Ascending aorta (tissue), 2 donors: ENCODE results near the gene DUXA. TPM values are rescaled to one million over a fixed set of nuclear protein-coding genes. Genes with fewer than 3 reads are reported as not detected.
A peak's percentile ranks its signal among the peaks of the same experiment; 100 is the strongest.
"Not testable (repeated sequence)": the region's sequence is repeated elsewhere in the genome, so short reads cannot be mapped to it uniquely, and the experiment has no call there.

ENCODE experiments used
- DNase-seq, 2 donors: peaks; one replicate each; pipeline ENCODE4 v3.0.0-alpha.2; 2019; ENCODE audit warnings: low spot score in 2 of 2
- H3K27ac ChIP-seq, 2 donors: fragments of 200-600 bp; sonication (generic); one replicate each; pipeline ENCODE4 v1.5.1; 2016 to 2017; ENCODE audit warnings: mild to moderate bottlenecking in 1 of 2
- H3K27me3 ChIP-seq: fragments of 200-600 bp; sonication (generic); one replicate; pipeline ENCODE4 v1.5.1; 2017
- H3K36me3 ChIP-seq, 2 donors: fragments of 200-600 bp; sonication (generic); one replicate each; pipeline ENCODE4 v1.5.1; 2016
- H3K4me1 ChIP-seq, 2 donors: fragments of 200-600 bp; sonication (generic); one replicate each; pipeline ENCODE4 v1.5.1; 2016 to 2017; ENCODE audit warnings: mild to moderate bottlenecking in 1 of 2
- H3K4me3 ChIP-seq, 2 donors: fragments of 200-600 bp; sonication (generic); one replicate each; pipeline ENCODE4 v1.5.1; 2016 to 2017; ENCODE audit warnings: mild to moderate bottlenecking in 1 of 2
- H3K9me3 ChIP-seq, 2 donors: fragments of 200-600 bp; sonication (generic); one replicate each; pipeline ENCODE4 v1.5.1; 2016
- CTCF ChIP-seq, 3 experiments: fragments of 200-600 bp in 2 of 3; fragments of 450-650 bp in 1 of 3; sonication (generic) in 2 of 3; IDR thresholded peaks; one replicate each; pipeline ENCODE4 v1.5.1; 2016 to 2019; ENCODE audit warnings: antibody characterized with exemption in 3 of 3, mild to moderate bottlenecking in 1 of 3, moderate library complexity in 1 of 3
- intact Hi-C: fragments of 100-400 bp; cut with DNase I; formaldehyde crosslinking; loops from one replicate; pipeline ENCODE4 v1.15.1; 2023
- total RNA-seq: library from RNA; depleted of rRNA; stranded (reverse); fragments of >200 nt; gene quantifications from one replicate; pipeline ENCODE4 v1.1.0, GENCODE V29; 2016

DUXA gene
- total RNA-seq, 1 donor from 2014 or later: not detected

GRCh38 chr19:57161985-57162539 lies 5.2 kb downstream of the DUXA start:
- H3K4me1 ChIP-seq: no peaks in the 10 kb centered on the region
- intact Hi-C loops: no loop called here
- H3K27ac ChIP-seq: peak overlapping the region; percentile 15 to 23
- H3K9me3 ChIP-seq: no peaks in the 10 kb centered on the region
- DNase-seq: no peak
- no peak overlapping the region for H3K4me3 ChIP-seq
- no peaks in the 10 kb centered on the region for H3K36me3 ChIP-seq
- no peak for TF ChIP-seq CTCF (IDR thresholded peaks at IDR 0.05)
- no peaks in the 10 kb centered on the region for H3K27me3 ChIP-seq

- H3K9me3 ChIP-seq: no peaks in the 10 kb centered on the region
- H3K4me3 ChIP-seq: no peak overlapping the region
- no peak for DNase-seq
- H3K36me3 ChIP-seq: no peaks in the 10 kb centered on the region
- no peak for TF ChIP-seq CTCF (IDR thresholded peaks at IDR 0.05)
- no peaks in the 10 kb centered on the region for H3K27me3 ChIP-seq
- intact Hi-C loops: no loop called here
- no peak overlapping the region for H3K27ac ChIP-seq
- H3K4me1 ChIP-seq: no peaks in the 10 kb centered on the region
These were observed 14.4 kb downstream of the DUXA start for GRCh38 chr19:57152921-57153320.

- Histone ChIP-seq H3K4me3 (no peak overlapping the region), H3K27me3 (no peaks in the 10 kb centered on the region), H3K27ac (no peak overlapping the region), H3K4me1 (no peaks in the 10 kb centered on the region), H3K9me3 (no peaks in the 10 kb centered on the region), H3K36me3 (no peaks in the 10 kb centered on the region)
- DNase-seq: no peak
- intact Hi-C loops: no loop called here
- no peak for TF ChIP-seq CTCF (IDR thresholded peaks at IDR 0.05)
These were observed 25.6 kb downstream of the DUXA start for GRCh38 chr19:57141699-57142098.

GRCh38 chr19:57135797-57136196 lies 31.5 kb downstream of the DUXA start:
- no peak for TF ChIP-seq CTCF (IDR thresholded peaks at IDR 0.05)
- H3K27ac ChIP-seq: no peak overlapping the region
- intact Hi-C loops: no loop called here

GRCh38 chr19:57127403-57127802 lies 39.9 kb downstream of the DUXA start:
- intact Hi-C loops, DNase-seq, H3K9me3 ChIP-seq, H3K27me3 ChIP-seq, H3K27ac ChIP-seq, H3K36me3 ChIP-seq, H3K4me3 ChIP-seq, H3K4me1 ChIP-seq: not testable (repeated sequence)

More at GRCh38 chr19:57135797-57136196, 31.5 kb downstream of the DUXA start:
- H3K4me3 ChIP-seq: no peak overlapping the region
- DNase-seq: no peak
- no peaks in the 10 kb centered on the region for H3K9me3 ChIP-seq
- no peaks in the 10 kb centered on the region for H3K4me1 ChIP-seq
- no peaks in the 10 kb centered on the region for H3K27me3 ChIP-seq
- no peaks in the 10 kb centered on the region for H3K36me3 ChIP-seq

GRCh38 chr19:57123882-57124281 lies 43.4 kb downstream of the DUXA start:
- no peak for TF ChIP-seq CTCF (IDR thresholded peaks at IDR 0.05)
- H3K27me3 ChIP-seq: no peaks in the 10 kb centered on the region

More at GRCh38 chr19:57123882-57124281, 43.4 kb downstream of the DUXA start:
- no peak overlapping the region for H3K27ac ChIP-seq
- no peaks in the 10 kb centered on the region for H3K4me1 ChIP-seq
- no peak for DNase-seq
- intact Hi-C loops: no loop called here
- H3K36me3 ChIP-seq: no peaks in the 10 kb centered on the region
- H3K4me3 ChIP-seq: no peak overlapping the region
- H3K9me3 ChIP-seq: no peaks in the 10 kb centered on the region
